Islet precursor cell (in vitro differentiated cells): ENCODE data around the gene SH2D1B.

Experiments used
- DNase-seq: peaks from one replicate; pipeline ENCODE4 v3.0.0-alpha.2; 2018

Gene SH2D1B

GRCh38 chr1:162381383-162381782, 30.6 kb downstream of the SH2D1B start, which contains the start of gene C1orf226:
Gene C1orf226, plus strand, starts transcription at chr1:162381728. Its CDS starts 174 bp downstream, at chr1:162381902.
- no peak for DNase-seq

- DNase-seq = peak; percentile 41
Observed at GRCh38 chr1:162380061-162380846, 31.7 kb downstream of the SH2D1B start.

- no peak for DNase-seq
Observed at GRCh38 chr1:162376691-162377090, 35.2 kb downstream of the SH2D1B start, which contains the start of gene SPATA46. Gene SPATA46, minus strand, starts transcription at chr1:162376854. Its CDS starts 64 bp downstream, at chr1:162376790.

- no peak for DNase-seq
Observed at GRCh38 chr1:162375463-162375862, 36.5 kb downstream of the SH2D1B start.

GRCh38 chr1:162374406-162374805, 37.5 kb downstream of the SH2D1B start:
- no peak for DNase-seq

GRCh38 chr1:162373541-162374260, 38.2 kb downstream of the SH2D1B start:
- peak; percentile 93 for DNase-seq

- no peak for DNase-seq
Observed at GRCh38 chr1:162373072-162373427, 38.9 kb downstream of the SH2D1B start.

GRCh38 chr1:162372159-162373071, 39.5 kb downstream of the SH2D1B start:
- DNase-seq = no peak

GRCh38 chr1:162371611-162372010, 40.3 kb downstream of the SH2D1B start:
- DNase-seq = peak; percentile 73

- no peak for DNase-seq
Observed at GRCh38 chr1:162370721-162371120, 41.2 kb downstream of the SH2D1B start.

- no peak for DNase-seq
Observed at GRCh38 chr1:162370161-162370560, 41.8 kb downstream of the SH2D1B start.

- DNase-seq = no peak
Observed at GRCh38 chr1:162369571-162369970, 42.4 kb downstream of the SH2D1B start.

- no peak for DNase-seq
Observed at GRCh38 chr1:162368451-162368850, 43.5 kb downstream of the SH2D1B start.

- peak; percentile 77 for DNase-seq
Observed at GRCh38 chr1:162367772-162368171, 44.2 kb downstream of the SH2D1B start.

GRCh38 chr1:162367073-162367472, 44.9 kb downstream of the SH2D1B start:
- no peak for DNase-seq

GRCh38 chr1:162366671-162367070, 45.3 kb downstream of the SH2D1B start:
- no peak for DNase-seq

- DNase-seq = no peak
Observed at GRCh38 chr1:162366149-162366548, 45.8 kb downstream of the SH2D1B start.

- no peak for DNase-seq
Observed at GRCh38 chr1:162365284-162366020, 46.5 kb downstream of the SH2D1B start.

GRCh38 chr1:162364498-162364897, 47.4 kb downstream of the SH2D1B start:
- DNase-seq = no peak

- DNase-seq = no peak
Observed at GRCh38 chr1:162363823-162364222, 48.1 kb downstream of the SH2D1B start.

GRCh38 chr1:162361349-162361748, 50.6 kb downstream of the SH2D1B start:
- no peak for DNase-seq

- DNase-seq = no peak
Observed at GRCh38 chr1:162360874-162361260, 51.1 kb downstream of the SH2D1B start.
